Activated CD4-positive, alpha-beta T cell treated with anti-CD3 and anti-CD28 coated beads, Interleukin-2, amount 10 ng/mL, durations not matched to agents 7 days and 5 days (primary cell): Measurements from ENCODE around the gene KIF2C. TPM values are rescaled to one million over a fixed set of nuclear protein-coding genes. Genes with fewer than 3 reads are reported as not detected.
"Not testable (repeated sequence)": the region's sequence is repeated elsewhere in the genome, so short reads cannot be mapped to it uniquely, and the experiment has no call there.

ENCODE experiments used
- CTCF ChIA-PET: fragments of 350-600 bp; sonication (Branson Sonifier 250); formaldehyde crosslinking; loops from one replicate; lab custom pipeline; 2021; ENCODE audit warnings: antibody characterized with exemption; lab: Charles Lee
- POLR2A ChIA-PET: fragments of 350-600 bp; sonication (Branson Sonifier 250); formaldehyde crosslinking; loops from one replicate; lab custom pipeline; 2021; ENCODE audit warnings: antibody characterized with exemption; lab: Charles Lee
- DNase-seq: peaks from one replicate; pipeline ENCODE4 v3.0.0-alpha.2; 2020
- H3K27ac Mint-ChIP-seq: one replicate; pipeline ENCODE4 v1.8.0; 2021; ENCODE audit warnings: mild to moderate bottlenecking, moderate library complexity, mixed read lengths
- H3K27me3 Mint-ChIP-seq: one replicate; pipeline ENCODE4 v1.8.0; 2021; ENCODE audit warnings: mixed read lengths
- H3K36me3 Mint-ChIP-seq: one replicate; pipeline ENCODE4 v1.8.0; 2021; ENCODE audit warnings: low read depth, mixed read lengths
- H3K4me1 Mint-ChIP-seq: one replicate; pipeline ENCODE4 v1.8.0; 2021; ENCODE audit warnings: mixed read lengths
- H3K4me3 Mint-ChIP-seq: one replicate; pipeline ENCODE4 v1.8.0; 2021; ENCODE audit warnings: mild to moderate bottlenecking, moderate library complexity, mixed read lengths
- H3K9me3 Mint-ChIP-seq: one replicate; pipeline ENCODE4 v1.8.0; 2021; ENCODE audit warnings: mixed read lengths
- total RNA-seq, 2 experiments: library from RNA; stranded (reverse); gene quantifications; one replicate each; pipeline ENCODE4 v1.2.3, GENCODE V29; 2021

Gene KIF2C
- total RNA-seq, 2 experiments from 2014 or later: 110 to 121 TPM

DNA sequence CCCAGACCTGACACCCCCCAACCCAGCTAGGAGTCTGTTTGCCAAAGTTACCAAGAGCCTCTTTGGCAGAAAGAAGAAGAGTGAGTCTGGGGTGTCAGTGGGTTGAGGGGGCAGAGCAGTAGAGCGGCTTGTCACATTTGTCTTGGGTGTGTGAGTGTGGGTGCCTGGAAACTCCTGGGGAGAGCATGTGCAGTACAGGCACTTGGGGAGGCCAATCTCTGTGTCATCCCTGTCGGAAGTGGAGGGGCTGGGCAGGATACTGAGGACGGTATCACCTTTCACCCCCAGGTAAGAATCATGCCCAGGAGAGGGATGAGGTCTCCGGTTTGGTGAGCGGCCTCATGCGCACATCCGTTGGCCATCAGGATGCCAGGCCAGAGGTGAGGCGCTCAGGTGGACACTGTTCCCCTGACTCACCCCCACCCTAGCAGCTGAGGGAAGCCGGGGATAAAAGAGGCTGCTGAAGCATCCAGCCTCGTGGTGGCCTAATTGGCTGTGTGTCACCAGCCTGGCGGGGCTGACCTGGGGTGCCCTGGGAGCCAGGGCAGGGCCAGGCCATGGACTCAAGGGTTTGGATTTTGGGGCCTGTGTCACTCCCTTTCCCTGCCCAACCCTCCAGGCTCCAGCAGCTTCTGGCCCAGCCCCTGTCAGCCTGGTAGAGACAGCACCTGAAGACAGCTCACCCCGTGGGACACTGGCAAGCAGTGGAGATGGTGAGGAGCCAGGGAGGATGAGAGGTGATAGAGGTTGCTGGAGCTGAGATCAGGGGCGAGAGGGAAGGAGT lies 63.9 kb downstream of the KIF2C start:
- no peak for DNase-seq
- Mint-ChIP-seq H3K4me1 (peaks cover 69% of the 10 kb centered on the region), H3K27me3 (no peaks in the 10 kb centered on the region), H3K27ac (peak overlapping the region; percentile 76), H3K36me3 (peaks cover 62% of the 10 kb centered on the region), H3K9me3 (no peaks in the 10 kb centered on the region), H3K4me3 (peak overlapping the region; percentile 80)
- ChIA-PET POLR2A (no interaction called here), CTCF (no interaction called here)

DNA sequence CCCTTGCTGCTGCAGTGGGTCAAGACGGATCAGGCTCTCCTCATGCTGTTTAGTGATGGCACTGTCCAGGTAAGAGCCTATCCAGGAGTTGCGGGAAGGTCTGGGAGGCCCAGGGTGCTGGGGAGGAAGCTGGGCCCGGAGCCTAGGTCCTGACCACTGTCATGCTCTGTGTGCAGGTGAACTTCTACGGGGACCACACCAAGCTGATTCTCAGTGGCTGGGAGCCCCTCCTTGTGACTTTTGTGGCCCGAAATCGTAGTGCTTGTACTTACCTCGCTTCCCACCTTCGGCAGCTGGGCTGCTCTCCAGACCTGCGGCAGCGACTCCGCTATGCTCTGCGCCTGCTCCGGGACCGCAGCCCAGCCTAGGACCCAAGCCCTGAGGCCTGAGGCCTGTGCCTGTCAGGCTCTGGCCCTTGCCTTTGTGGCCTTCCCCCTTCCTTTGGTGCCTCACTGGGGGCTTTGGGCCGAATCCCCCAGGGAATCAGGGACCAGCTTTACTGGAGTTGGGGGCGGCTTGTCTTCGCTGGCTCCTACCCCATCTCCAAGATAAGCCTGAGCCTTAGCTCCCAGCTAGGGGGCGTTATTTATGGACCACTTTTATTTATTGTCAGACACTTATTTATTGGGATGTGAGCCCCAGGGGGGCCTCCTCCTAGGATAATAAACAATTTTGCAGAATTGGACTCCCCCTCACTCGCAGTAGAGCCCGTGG lies 65.8 kb downstream of the KIF2C start:
- H3K27me3 Mint-ChIP-seq: no peaks in the 10 kb centered on the region
- ChIA-PET CTCF (interaction anchor here (0.6 to 2.2 kb wide), 2 partner anchors 8 to 30 kb away, joined by 3 to 5 read pairs; partner anchors contain the start of gene RPS8), POLR2A (no interaction called here)
- no peak overlapping the region for H3K4me3 Mint-ChIP-seq
- no peaks in the 10 kb centered on the region for H3K9me3 Mint-ChIP-seq
- peaks cover 74% of the 10 kb centered on the region for H3K4me1 Mint-ChIP-seq
- H3K27ac Mint-ChIP-seq: peak overlapping the region; percentile 76
- no peak for DNase-seq
- H3K36me3 Mint-ChIP-seq: peaks cover 72% of the 10 kb centered on the region

DNA sequence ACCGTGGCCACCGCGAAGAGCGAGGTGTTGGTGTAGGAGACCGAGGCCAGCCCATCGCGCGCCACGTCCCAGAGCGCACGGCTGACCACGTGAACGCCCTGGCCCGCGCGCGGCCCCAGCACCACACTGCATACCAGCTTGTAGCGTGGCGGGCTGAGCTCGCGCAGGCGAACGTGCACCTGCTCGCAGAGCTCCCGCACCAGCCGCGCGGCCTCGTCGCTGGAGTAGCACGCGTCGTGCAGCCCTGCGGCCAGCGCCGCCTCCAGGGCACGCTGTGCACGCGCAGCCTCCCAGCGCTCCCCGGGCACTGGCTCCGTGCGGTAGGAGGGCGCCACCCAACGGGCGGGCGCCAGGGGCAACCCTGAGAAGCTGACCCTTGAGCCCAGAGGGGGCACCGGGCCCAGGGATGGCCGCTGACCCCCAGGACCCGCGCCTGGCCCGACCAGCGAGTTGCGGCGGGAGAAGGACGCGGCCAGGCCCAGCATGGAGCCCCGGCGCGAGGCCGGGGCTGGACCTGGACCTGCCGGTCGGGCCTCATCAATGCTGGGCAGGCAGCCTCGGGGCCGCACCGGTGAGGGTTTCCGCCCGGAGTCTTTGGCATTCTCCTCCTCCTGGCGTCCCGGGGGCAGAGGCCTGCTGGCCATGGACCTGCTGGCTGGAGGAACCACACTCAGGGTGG lies 66.5 kb downstream of the KIF2C start:
- H3K4me1 Mint-ChIP-seq: peaks cover 81% of the 10 kb centered on the region
- ChIA-PET POLR2A (no interaction called here), CTCF (interaction anchor here (1.3 to 2.2 kb wide), 2 partner anchors 12 to 31 kb away, joined by 4 to 5 read pairs; partner anchors contain the start of gene RPS8)
- no peak overlapping the region for H3K4me3 Mint-ChIP-seq
- DNase-seq: no peak
- no peaks in the 10 kb centered on the region for H3K9me3 Mint-ChIP-seq
- H3K27ac Mint-ChIP-seq: peak overlapping the region; percentile 100
- peaks cover 70% of the 10 kb centered on the region for H3K36me3 Mint-ChIP-seq
- no peaks in the 10 kb centered on the region for H3K27me3 Mint-ChIP-seq

DNA sequence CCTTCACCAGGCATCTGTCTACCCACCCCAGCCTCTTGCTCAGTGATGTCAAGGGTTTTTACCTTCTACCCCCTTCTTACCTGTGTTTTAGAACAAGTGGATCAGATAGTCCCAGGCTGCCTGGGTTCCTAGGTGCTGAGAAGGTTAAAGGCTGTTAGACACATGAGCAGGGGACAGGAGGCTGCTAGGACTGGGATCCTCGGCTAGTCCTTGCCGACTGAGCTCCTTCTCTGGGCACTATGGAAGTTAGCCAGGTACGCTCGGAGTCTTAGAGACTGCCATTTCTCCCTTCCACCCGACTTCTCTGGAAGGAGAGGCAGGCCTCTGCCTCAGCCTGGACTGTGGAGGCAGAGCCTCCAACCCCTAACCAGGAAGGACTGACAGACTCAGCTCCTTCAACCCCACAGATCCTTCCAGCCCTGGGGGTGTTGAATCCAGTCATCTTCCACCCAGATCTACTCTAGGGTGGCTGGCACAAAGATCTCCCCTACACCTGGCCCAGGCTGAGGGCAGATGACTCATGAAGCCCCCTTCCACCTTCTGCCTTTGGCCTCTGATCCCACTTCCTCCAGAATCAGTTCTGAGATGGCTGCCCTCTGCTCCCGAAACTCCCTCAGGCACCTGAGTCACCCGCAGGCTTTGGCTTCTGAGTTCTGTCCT lies 67.2 kb downstream of the KIF2C start, which contains the start of gene DYNLT4:
Gene DYNLT4, minus strand, starts transcription at position 648 of the 660 bp plus-strand sequence. CDS start 683 bp downstream, outside the sequence.
- Mint-ChIP-seq H3K4me1 (peaks cover 87% of the 10 kb centered on the region), H3K27me3 (no peaks in the 10 kb centered on the region), H3K9me3 (no peaks in the 10 kb centered on the region), H3K27ac (peak within 1 kb of the TSS; percentile 100), H3K4me3 (peak within 1 kb of the TSS; percentile 71), H3K36me3 (peaks cover 72% of the 10 kb centered on the region)
- ChIA-PET CTCF (interaction anchor here (0.6 to 1.3 kb wide), 3 partner anchors 11 to 16 kb away, joined by 3 to 4 read pairs (median 4); no protein-coding TSS in a partner anchor), POLR2A (interaction anchor here (3.3 to 4.4 kb wide), 2 partner anchors 12 to 85 kb away, joined by 31 to 40 read pairs; no protein-coding TSS in a partner anchor)
- DNase-seq: no peak

DNA sequence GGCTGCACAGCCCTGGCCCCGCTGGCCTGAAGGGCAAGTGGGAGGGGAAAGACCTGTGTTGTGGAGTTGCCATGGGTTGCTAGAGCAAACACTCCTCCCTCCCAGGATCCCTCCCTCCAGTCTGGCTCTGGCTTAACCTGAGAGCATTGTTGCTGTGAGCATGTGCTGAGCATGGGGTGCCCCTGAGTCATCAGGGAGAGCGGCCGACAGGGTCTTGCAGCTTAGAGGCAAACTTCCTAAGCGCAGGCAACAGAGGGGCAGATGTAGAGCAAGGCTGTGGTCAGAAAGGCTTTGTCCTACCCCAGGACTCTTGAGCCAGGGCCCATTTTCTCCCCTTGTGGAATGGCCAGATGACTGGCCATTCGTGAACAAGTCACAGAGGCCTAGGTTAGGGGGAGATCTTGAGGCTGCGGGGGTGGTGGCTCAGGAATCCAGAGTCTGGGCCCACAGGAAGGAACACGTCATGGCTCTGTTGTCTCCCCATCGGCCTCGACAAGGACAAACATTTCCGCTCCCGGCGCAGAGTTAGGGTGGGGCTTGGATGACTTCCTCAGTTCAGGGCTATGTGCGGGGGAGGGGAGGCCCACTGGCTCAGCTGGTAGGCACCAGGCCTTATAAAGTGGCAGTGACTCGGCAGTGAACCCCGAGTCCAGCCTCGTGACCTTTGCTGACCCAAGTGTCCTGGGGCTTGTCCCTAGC lies 67.9 kb downstream of the KIF2C start:
- ChIA-PET POLR2A (interaction anchor here (3.3 to 4.4 kb wide), 2 partner anchors 12 to 85 kb away, joined by 31 to 40 read pairs; no protein-coding TSS in a partner anchor), CTCF (interaction anchor here (0.6 to 2.7 kb wide), 9 partner anchors 8 to 244 kb away, joined by 3 to 33 read pairs (median 5); partner anchors contain the start of genes BEST4 and PLK3)
- H3K27me3 Mint-ChIP-seq: no peaks in the 10 kb centered on the region
- peak overlapping the region; percentile 71 for H3K4me3 Mint-ChIP-seq
- H3K9me3 Mint-ChIP-seq: no peaks in the 10 kb centered on the region
- peaks cover 86% of the 10 kb centered on the region for H3K4me1 Mint-ChIP-seq
- peak; percentile 95 for DNase-seq
- peak overlapping the region; percentile 100 for H3K27ac Mint-ChIP-seq
- H3K36me3 Mint-ChIP-seq: peaks cover 68% of the 10 kb centered on the region

DNA sequence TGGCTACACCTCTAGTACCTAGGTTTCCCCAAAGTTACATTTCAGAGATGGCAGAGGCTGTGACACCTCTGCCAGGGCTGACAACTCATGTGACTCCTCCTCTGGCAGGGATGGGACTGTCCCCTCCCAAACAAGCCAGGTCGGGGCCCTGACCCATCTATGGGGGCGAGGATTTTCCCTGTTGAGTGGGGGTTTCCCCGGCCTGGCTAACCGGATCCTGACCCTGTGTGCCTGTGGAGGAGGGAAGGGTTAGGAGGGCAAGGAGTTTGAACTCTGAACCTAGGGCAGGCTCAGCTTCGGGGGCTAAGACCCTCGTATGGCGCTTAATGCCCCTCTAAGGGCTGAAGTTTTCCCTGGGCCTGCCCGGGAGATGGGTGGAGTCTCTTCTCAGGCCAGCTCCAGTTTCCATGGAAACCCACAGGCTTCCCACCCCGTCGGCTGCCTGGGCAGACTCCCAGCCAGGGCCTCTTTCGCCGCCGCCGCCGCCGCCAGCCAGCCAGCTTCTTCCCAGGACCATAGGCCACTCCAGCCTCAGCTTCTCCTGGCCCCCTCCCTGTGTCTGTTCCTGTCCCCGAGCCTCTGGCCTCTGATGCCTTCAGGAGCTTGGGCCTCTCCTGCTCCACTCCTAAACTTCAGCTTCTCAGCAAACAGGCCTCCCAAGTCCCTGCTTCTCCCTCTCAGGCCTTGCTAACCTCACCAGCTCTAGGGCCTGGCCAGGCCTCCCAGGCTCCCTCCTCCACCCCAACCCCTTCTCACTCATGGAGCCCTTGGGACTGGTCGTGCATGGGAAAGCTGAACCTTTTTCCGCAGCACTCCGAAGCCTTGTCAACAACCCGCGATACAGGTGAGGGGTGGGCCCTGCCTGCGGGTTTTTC lies 68.7 kb downstream of the KIF2C start, which contains the start of gene BTBD19:
Gene BTBD19, plus strand, starts transcription at position 461 of the 875 bp plus-strand sequence. Its CDS starts 298 bp downstream, at position 759.
- Mint-ChIP-seq H3K9me3 (no peaks in the 10 kb centered on the region), H3K27me3 (no peaks in the 10 kb centered on the region), H3K4me3 (peak within 1 kb of the TSS; percentile 71), H3K36me3 (peaks cover 60% of the 10 kb centered on the region), H3K4me1 (peaks cover 80% of the 10 kb centered on the region), H3K27ac (peak within 1 kb of the TSS; percentile 100)
- no peak for DNase-seq
- ChIA-PET CTCF (interaction anchor here (0.6 to 2.7 kb wide), 13 partner anchors 9 to 495 kb away, joined by 3 to 33 read pairs (median 5); partner anchors contain the start of genes BEST4 and PLK3), POLR2A (interaction anchor here (1.5 to 4.4 kb wide), 4 partner anchors 8 to 86 kb away, joined by 8 to 40 read pairs (median 26); partner anchors contain the start of gene PLK3)

DNA sequence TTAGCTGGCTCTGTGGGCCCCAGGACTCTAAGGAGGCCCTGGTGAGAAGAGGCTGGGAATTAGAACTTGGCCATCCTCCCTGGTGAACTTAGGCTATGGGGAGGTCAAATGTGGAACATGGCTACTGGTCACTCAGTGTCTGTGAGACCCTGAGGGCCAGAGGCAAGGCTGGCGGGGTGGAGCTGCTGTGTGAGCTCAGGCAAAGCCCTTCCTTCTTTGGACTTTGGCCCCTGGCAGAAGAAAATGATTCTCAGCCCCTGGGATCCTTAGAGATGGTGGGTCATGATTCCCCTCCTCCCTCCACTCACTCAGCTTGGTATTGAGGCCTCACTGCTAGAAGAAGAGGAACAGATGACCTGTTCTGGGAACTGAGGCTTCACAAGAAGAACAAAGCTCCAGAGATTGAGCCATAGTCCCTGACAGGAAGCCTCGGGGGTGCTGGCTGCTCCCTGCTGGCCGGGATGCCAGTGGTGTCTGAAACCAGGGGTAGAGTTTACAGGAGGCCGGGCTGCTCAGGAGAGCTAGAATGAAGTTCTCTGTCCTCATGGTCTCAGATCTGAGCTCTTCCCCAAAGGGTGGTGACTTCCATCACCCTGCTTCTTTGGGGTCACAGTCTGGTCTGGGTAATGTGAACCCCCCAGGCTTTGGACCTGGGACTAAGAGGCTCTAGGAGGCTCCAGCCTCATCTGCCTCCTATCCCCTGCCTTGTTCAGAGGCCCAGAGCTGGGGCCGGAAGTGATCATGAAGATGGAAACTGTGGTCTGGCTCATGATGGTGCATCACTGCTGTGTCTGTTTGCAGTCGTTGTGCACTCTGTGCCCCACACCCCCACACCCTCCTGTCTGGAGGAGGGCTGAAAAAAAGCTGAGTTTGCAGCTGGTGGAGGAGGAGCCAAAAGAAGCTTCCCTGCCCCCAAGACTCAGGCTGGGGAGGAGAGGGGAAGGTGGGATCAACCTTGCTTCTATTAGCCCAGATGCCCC lies 69.6 kb downstream of the KIF2C start:
- Mint-ChIP-seq H3K4me1 (peaks cover 79% of the 10 kb centered on the region), H3K36me3 (peaks cover 55% of the 10 kb centered on the region), H3K27me3 (no peaks in the 10 kb centered on the region), H3K4me3 (peak overlapping the region; percentile 71), H3K9me3 (no peaks in the 10 kb centered on the region), H3K27ac (peak overlapping the region; percentile 100)
- POLR2A ChIA-PET: interaction anchor here (1.1 to 4.4 kb wide), 5 partner anchors 9 to 112 kb away, joined by 3 to 40 read pairs (median 22); partner anchors contain the start of gene PLK3
- DNase-seq: peak; percentile 94
- CTCF ChIA-PET: interaction anchor here (0.8 to 2.7 kb wide), 13 partner anchors 9 to 494 kb away, joined by 3 to 33 read pairs (median 6); partner anchors contain the start of genes BEST4, PLK3 and RNU5D-1

DNA sequence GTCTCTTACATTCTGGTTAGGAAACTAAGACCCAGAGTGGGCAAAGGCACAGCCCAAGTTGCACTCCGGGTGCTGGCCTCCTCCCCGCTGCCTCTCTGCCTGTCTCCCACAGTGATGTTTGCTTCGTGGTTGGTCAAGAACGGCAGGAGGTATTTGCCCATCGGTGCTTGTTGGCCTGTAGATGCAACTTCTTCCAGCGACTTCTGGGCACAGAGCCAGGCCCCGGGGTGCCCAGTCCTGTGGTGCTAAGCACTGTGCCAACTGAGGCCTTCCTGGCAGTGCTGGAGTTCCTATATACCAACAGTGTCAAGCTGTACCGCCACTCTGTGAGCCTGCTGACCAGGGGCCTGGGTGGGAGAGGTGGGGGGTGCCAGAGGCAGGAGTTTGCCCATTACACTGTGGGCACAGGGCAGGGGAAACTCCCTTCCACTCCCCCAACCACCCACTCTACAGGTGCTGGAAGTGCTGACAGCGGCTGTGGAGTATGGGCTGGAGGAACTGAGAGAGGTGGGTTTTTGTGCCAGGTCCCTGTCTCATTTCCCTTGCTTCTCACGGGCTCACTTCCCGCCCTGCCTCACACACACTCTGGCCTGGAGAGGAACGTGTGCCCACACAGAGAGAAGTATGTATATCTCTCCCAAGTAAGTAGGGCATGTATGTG lies 70.6 kb downstream of the KIF2C start:
- Mint-ChIP-seq H3K27me3 (no peaks in the 10 kb centered on the region), H3K4me1 (peaks cover 82% of the 10 kb centered on the region), H3K4me3 (peak overlapping the region; percentile 71), H3K36me3 (peaks cover 51% of the 10 kb centered on the region), H3K9me3 (no peaks in the 10 kb centered on the region), H3K27ac (peak overlapping the region; percentile 100)
- CTCF ChIA-PET: interaction anchor here (0.6 to 2.7 kb wide), 9 partner anchors 8 to 83 kb away, joined by 3 to 33 read pairs (median 6); partner anchors contain the start of genes PLK3 and RNU5D-1
- no peak for DNase-seq
- POLR2A ChIA-PET: interaction anchor here (0.7 to 4.4 kb wide), 6 partner anchors 9 to 113 kb away, joined by 3 to 40 read pairs (median 15); partner anchors contain the start of gene PLK3

DNA sequence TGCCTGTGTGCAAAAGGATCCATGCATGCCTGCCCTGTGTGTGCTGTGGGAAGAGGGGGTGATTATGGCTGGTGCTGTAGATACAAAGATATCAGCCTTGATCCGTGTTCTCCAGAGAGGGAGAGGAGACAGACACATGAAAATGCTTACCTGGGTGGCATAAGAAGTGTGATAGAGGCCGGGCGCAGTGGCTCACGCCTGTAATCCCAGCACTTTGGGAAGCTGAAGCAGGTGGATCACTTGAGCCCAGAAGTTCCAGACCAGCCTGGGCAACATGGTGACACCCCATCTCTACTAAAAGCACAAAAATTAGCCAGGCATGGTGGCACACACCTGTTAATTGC lies 71.1 kb downstream of the KIF2C start:
- POLR2A ChIA-PET: interaction anchor here (0.7 to 4.4 kb wide), 2 partner anchors 9 to 89 kb away, joined by 7 to 31 read pairs; no protein-coding TSS in a partner anchor
- not testable (repeated sequence) for DNase-seq, H3K4me3 Mint-ChIP-seq, H3K27me3 Mint-ChIP-seq, H3K9me3 Mint-ChIP-seq
- Mint-ChIP-seq H3K27ac (peak overlapping the region; percentile 100), H3K4me1 (peaks cover 79% of the 10 kb centered on the region), H3K36me3 (peaks cover 50% of the 10 kb centered on the region)
- CTCF ChIA-PET: interaction anchor here (0.6 to 1.4 kb wide), 3 partner anchors 11 to 83 kb away, joined by 3 to 4 read pairs (median 3); partner anchors contain the start of gene PLK3
